ENCODE data around the gene LRMDA. TPM values are rescaled to one million over a fixed set of nuclear protein-coding genes. Genes with fewer than 3 reads are reported as not detected.

LRMDA gene
- polyA plus RNA-seq, 3 donors: 39.8 to 59.6 (median 56.4) TPM

DNA sequence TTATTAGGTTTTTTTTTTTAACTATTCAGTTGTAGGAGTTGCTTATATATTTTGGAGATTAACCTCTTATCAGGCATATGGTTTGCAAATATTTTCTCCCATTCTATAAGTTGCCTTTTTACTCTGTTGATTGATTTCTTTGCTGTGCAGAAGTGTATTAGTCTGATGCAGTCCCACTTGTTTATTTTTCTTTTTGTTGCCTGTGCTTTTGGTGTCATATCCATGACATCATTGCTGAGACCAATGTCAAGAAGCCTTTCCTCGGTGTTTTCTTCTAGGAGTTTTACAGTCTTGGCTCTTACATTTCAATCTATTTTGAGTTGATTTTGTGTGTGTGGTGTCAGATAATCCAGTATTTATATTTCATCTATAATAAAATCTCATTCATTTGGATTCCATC lies 155.4 kb downstream of the LRMDA start:
- no peak overlapping the region for H3K4me3 ChIP-seq (replicated peaks in 1 of 3; ENCODE audit: low read depth in 2 of 3, low read length in 3 of 3)
- TF ChIP-seq, protein P1, sequence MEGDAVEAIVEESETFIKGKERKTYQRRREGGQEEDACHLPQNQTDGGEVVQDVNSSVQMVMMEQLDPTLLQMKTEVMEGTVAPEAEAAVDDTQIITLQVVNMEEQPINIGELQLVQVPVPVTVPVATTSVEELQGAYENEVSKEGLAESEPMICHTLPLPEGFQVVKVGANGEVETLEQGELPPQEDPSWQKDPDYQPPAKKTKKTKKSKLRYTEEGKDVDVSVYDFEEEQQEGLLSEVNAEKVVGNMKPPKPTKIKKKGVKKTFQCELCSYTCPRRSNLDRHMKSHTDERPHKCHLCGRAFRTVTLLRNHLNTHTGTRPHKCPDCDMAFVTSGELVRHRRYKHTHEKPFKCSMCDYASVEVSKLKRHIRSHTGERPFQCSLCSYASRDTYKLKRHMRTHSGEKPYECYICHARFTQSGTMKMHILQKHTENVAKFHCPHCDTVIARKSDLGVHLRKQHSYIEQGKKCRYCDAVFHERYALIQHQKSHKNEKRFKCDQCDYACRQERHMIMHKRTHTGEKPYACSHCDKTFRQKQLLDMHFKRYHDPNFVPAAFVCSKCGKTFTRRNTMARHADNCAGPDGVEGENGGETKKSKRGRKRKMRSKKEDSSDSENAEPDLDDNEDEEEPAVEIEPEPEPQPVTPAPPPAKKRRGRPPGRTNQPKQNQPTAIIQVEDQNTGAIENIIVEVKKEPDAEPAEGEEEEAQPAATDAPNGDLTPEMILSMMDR (IDR thresholded peaks at IDR 0.05): no peak
- peaks cover 0 to under 1% of the 10 kb centered on the region in 2 donors for H3K36me3 ChIP-seq (replicated peaks in 1 of 2; ENCODE audit: control insufficient read depth in 1 of 2, insufficient read depth in 2 of 2, low read length in 2 of 2)
- DNase-seq: no peak
- peaks cover 15% of the 10 kb centered on the region for H4K20me1 ChIP-seq (ENCODE audit: insufficient read depth, low read length)
- no peaks in the 10 kb centered on the region for H3K27me3 ChIP-seq (ENCODE audit: control insufficient read depth in 2 of 2, insufficient read depth in 2 of 2, low read length in 2 of 2)
- peaks cover 50% of the 10 kb centered on the region for H3K79me2 ChIP-seq (ENCODE audit: insufficient read depth, low read length)
- no peak overlapping the region for H3K27ac ChIP-seq (ENCODE audit: low read depth in 1 of 2, low read length in 2 of 2)
- H2AFZ ChIP-seq (ENCODE audit: insufficient read depth, low read depth, low read length, poor library complexity, severe bottlenecking): no peak overlapping the region
- no peaks in the 10 kb centered on the region for H3K27me3 Mint-ChIP-seq (ENCODE audit: low read depth in 3 of 3)
- no peak overlapping the region for H3K9ac ChIP-seq (ENCODE audit: insufficient read depth, low read length, poor library complexity, severe bottlenecking)
- H3K27ac Mint-ChIP-seq: no peak overlapping the region
- intact Hi-C loops (cut with micrococcal nuclease): no loop called here
- H3K4me2 ChIP-seq (replicated peaks; ENCODE audit: extremely low read depth, low read length, poor library complexity, severe bottlenecking): no peak overlapping the region
- H3K36me3 Mint-ChIP-seq: peaks cover 10 to 13% of the 10 kb centered on the region in 2 donors
- peaks cover 0 to 5% of the 10 kb centered on the region in 2 donors for H3K4me1 ChIP-seq (ENCODE audit: control insufficient read depth in 1 of 2, insufficient read depth in 2 of 2, low read length in 2 of 2)
- peaks cover 12 to 13% of the 10 kb centered on the region in 2 donors for H3K9me3 ChIP-seq (replicated peaks in 1 of 2; ENCODE audit: control insufficient read depth in 1 of 2, insufficient read depth in 1 of 2, low read length in 2 of 2)
- no CpG with 5 or more reads among the region's 1 CpG for WGBS (ENCODE audit: insufficient coverage)
- H3K4me3 Mint-ChIP-seq: no peak overlapping the region
- peaks cover 11% of the 10 kb centered on the region for H3K4me1 Mint-ChIP-seq
- H3K9me3 Mint-ChIP-seq: peaks cover 9 to 18% (median 12%) of the 10 kb centered on the region in 7 donors

- H3K27ac ChIP-seq (ENCODE audit: low read depth in 1 of 2, low read length in 2 of 2): no peak overlapping the region
- no peak overlapping the region for H3K4me3 Mint-ChIP-seq
Measured at GRCh38 chr10:75588031-75588430, 156.6 kb downstream of the LRMDA start.

More at GRCh38 chr10:75588031-75588430, 156.6 kb downstream of the LRMDA start:
- peak overlapping the region in 4 of 7 donors; percentile 10 to 62 (median 38) for H3K27ac Mint-ChIP-seq
- no peak overlapping the region for H2AFZ ChIP-seq (ENCODE audit: insufficient read depth, low read depth, low read length, poor library complexity, severe bottlenecking)
- DNase-seq: no peak
- intact Hi-C loops (cut with micrococcal nuclease): no loop called here
- peaks cover 15% of the 10 kb centered on the region for H4K20me1 ChIP-seq (ENCODE audit: insufficient read depth, low read length)
- peaks cover 15 to 20% of the 10 kb centered on the region in 2 donors for H3K36me3 Mint-ChIP-seq
- peaks cover 0 to 5% of the 10 kb centered on the region in 2 donors for H3K4me1 ChIP-seq (ENCODE audit: control insufficient read depth in 1 of 2, insufficient read depth in 2 of 2, low read length in 2 of 2)
- TF ChIP-seq, protein P1 (IDR thresholded peaks at IDR 0.05): no peak
- no CpG with 5 or more reads among the region's 1 CpG for WGBS (ENCODE audit: insufficient coverage)
- peaks cover 0 to 2% of the 10 kb centered on the region in 2 donors for H3K9me3 ChIP-seq (replicated peaks in 1 of 2; ENCODE audit: control insufficient read depth in 1 of 2, insufficient read depth in 1 of 2, low read length in 2 of 2)
- H3K27me3 Mint-ChIP-seq (ENCODE audit: low read depth in 3 of 3): no peaks in the 10 kb centered on the region
- H3K27me3 ChIP-seq (ENCODE audit: control insufficient read depth in 2 of 2, insufficient read depth in 2 of 2, low read length in 2 of 2): no peaks in the 10 kb centered on the region
- peaks cover 18% of the 10 kb centered on the region for H3K4me1 Mint-ChIP-seq
- H3K36me3 ChIP-seq (replicated peaks in 1 of 2; ENCODE audit: control insufficient read depth in 1 of 2, insufficient read depth in 2 of 2, low read length in 2 of 2): peaks cover 3 to 6% of the 10 kb centered on the region in 2 donors
- no peak overlapping the region for H3K4me2 ChIP-seq (replicated peaks; ENCODE audit: extremely low read depth, low read length, poor library complexity, severe bottlenecking)
- H3K79me2 ChIP-seq (ENCODE audit: insufficient read depth, low read length): peaks cover 61% of the 10 kb centered on the region
- H3K9ac ChIP-seq (ENCODE audit: insufficient read depth, low read length, poor library complexity, severe bottlenecking): no peak overlapping the region
- no peak overlapping the region for H3K4me3 ChIP-seq (replicated peaks in 1 of 3; ENCODE audit: low read depth in 2 of 3, low read length in 3 of 3)
- peaks cover 1 to 6% (median 4%) of the 10 kb centered on the region in 7 donors for H3K9me3 Mint-ChIP-seq

All from CD14-positive monocyte (primary cell).